NCI-H2171 treated with DMSO at 0.1 percent for 48 hours (cell line): ENCODE measurements around the gene CHRNG.

Source experiments
- DNase-seq: peaks from one replicate; lab custom pipeline; 2025; lab: John Stamatoyannopoulos, UW

The CHRNG gene, protein sequence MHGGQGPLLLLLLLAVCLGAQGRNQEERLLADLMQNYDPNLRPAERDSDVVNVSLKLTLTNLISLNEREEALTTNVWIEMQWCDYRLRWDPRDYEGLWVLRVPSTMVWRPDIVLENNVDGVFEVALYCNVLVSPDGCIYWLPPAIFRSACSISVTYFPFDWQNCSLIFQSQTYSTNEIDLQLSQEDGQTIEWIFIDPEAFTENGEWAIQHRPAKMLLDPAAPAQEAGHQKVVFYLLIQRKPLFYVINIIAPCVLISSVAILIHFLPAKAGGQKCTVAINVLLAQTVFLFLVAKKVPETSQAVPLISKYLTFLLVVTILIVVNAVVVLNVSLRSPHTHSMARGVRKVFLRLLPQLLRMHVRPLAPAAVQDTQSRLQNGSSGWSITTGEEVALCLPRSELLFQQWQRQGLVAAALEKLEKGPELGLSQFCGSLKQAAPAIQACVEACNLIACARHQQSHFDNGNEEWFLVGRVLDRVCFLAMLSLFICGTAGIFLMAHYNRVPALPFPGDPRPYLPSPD

DNA sequence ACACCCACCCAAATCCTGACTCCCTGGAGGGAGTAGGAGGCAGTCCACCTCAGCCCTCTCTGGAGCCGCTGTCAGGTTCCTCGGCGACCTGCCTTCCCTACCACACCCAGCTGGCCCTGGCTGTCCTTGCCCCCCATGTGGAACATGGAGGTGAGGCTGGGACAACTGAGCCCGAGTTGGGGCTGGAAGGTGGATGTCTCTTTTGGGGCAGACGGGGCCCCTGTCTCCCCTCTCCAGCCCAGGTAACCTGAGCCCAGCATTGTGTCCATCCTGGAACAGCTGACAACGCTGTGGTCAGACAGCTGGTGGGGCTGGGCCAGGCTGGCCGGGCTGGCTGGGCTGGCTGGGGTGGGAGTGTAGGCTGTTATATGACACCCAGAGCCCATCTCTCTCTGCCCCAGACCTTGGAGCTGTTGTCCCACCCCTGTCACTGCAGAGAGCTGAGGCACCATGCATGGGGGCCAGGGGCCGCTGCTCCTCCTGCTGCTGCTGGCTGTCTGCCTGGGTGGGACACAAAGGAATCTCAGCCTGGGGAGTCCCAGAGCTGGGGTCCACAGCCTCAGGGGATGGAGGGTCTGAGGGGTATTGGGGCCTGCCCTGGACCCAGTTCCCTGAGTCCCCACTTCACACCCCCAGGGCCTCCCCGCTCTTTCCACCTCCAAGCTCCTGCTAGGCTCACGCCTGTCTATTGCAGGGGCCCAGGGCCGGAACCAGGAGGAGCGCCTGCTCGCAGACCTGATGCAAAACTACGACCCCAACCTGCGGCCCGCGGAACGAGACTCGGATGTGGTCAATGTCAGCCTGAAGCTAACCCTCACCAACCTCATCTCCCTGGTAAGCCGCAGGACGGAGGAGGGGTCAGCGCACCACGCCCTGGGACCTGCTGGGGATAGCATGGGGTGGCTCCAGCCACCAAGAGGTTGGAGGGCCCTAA, at the start of gene CHRNG:
CHRNG (plus strand) TSS at position 395 of the 934 bp plus-strand sequence; CDS start at position 451, 56 bp downstream.
- DNase-seq, result no peak

DNA sequence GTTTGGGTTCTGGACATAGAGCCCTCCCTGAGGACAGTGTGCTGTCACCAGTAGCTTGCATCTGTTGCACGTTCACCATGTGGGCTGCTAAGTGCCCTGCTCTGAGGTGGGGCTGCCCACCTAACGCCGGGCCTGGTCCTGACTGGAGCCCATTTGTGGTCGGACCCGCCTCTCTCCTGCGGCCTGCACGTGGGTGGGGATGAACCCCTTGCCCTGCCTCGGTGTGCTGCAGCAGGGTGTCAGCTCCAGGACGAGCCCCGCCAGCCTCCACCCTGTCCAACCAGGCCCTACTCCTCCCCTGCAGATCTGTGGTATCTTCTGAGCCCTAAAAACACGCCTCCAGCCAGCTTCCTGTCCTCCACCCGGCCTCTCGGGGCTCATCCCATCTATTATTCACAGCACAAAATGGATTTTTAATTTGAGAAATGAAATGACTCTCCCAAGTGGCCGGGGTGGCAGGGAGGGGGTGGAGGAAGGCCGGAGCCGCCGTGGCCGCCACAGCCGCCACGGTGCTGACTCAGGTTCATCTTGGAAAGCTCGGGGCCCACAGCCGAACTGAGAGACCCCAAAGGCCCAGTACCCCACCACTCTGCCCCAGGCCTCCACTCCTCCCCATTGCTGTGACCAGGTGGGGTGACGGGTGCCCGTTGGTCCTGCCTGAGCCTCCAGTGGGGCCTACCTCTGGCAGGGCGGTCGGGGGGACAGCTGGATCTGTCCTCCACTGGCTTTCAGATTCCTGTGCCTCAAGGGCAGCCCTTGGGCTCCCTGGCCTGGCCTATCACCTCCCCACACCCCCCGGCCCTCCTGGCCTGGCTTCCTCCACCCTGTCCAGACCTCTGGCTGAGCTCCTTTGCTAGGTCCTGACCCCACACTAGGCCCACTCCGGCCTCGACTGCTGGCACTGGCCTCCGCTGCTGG, 49.0 kb upstream of the CHRNG start:
- DNase-seq, result no peak

DNA sequence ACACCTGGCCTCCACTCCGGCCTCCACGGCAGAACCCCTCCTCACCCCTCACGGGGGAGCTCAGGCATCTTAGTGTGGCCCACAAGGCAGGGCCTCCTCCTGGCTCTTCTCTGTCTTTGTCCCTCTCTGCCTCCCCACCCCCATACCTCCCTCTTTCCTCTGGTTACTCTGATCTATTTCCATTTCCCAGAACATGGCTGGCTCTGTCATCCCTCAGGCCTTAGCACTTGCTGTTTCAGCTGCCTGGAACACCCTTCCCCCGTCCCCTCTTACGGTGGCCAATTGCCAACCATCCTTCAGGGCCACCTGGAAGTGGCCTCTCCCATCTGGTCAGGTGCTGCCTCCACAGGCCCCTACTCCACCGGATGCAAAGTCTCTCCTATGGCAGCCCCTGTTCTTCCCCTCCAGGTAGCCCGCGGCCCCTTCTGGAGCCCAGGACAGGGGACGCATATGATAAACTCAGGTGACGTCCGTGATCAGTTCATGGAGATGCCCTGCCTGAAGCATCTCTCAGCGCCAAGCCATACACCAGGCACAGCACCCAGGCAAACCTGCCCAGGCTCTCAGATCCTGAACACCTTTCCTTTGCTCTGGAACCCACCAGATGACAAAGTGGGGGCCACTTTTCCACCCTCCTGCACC, 48.2 kb upstream of the CHRNG start:
- DNase-seq, result no peak

DNA sequence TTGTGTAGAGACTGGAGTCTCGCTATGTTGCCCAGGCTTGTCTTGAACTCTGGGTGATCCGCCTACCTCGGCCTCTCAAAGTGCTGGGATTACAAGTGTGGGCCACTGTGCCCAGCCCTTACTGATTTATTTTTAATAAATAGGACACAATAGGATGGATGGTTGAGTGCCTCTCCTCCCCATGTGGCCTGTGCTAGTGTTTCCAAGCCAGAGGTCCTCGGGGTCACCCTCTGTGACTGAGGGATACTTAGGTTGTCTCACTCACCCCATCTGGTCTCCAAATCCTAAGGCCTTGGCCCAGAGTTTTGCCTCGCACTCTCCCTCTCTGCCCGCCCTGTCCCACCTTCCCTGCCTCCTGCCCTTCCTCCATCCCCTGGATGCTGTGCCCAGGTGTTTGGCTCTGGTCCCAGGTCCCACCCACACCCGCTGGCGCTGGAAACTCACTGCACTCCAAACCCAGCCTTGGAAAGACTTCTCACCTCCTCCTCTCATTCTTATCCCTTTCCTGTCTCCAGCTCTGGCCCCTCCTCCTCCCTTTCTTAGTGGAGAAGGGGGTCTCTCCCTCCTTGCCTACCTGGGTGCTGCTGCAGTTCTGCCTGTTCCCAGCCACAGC, 47.1 kb upstream of the CHRNG start:
- DNase-seq, result peak; percentile 24

DNA sequence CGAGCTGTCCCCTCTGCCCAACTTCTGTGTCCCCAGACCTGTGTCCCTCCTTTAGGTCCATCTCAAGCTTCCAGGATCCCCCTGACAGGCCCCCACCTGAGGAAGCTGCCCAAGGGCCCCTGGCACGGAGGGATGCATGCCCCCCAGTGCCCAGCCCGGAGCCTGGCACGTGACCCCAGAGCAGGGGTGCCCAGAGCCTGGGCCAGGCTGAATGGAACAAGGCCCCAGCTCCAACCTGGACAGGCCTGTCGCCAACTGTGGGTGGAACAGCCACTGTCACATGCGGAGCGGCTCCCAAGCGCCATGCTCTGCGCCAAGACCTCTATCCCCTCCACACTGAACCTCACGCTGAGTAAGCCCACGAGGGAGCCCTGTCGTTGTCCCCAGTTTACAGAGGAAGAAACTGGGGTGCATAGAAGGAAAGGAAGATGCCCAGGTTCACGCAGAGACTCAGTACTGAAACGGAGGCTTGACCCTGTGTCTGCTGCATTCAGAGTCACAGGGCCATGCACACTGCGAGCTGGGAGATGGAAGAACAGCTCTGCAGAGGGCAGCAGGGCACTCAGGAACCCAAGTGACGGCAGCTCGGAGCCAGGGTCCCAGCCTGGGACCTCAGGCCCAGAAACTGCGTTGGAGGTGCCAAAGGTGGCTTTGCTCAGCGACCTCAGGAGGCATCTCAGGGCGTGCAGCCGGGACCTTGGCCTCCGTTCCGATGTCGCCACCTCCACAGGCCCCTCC, 46.4 kb upstream of the CHRNG start:
- DNase-seq, result no peak

DNA sequence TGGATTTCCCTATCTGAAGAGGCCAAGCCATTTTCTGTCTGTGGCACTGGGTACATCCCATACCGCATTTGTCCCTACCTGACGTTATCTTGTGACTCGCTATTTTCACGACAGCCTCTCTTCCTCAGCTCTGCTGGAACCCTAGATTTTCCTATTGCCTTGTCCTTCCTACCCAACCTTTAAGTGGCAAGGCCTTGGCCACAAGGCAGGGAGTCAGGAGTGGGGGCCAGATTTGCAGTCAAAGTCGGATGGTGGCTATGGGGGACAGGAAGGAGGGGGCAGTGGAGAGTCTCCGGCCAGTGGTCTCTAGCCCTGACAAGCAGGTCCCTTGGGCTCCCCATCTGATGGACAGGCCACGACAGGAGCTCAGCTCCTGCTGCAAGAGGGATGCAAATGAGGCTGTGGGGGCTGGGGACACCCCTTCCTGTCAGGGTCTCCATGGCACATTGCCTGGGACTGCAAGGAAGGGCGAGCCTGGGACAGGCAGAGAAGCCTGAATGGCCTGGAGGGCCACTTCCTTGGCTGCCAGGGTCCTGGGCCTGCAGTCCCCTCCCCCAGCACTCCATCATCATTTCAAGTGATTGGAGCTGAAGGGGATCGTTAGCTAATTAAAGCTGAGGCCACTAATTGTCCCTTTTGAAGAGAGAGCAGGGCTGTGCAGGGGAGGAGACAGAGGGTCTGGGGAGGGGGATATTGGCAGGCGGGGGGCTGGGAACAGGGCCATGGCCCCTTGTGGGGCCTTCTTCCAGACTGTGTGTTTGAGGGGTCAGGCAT, 45.6 kb upstream of the CHRNG start:
- no peak for DNase-seq

DNA sequence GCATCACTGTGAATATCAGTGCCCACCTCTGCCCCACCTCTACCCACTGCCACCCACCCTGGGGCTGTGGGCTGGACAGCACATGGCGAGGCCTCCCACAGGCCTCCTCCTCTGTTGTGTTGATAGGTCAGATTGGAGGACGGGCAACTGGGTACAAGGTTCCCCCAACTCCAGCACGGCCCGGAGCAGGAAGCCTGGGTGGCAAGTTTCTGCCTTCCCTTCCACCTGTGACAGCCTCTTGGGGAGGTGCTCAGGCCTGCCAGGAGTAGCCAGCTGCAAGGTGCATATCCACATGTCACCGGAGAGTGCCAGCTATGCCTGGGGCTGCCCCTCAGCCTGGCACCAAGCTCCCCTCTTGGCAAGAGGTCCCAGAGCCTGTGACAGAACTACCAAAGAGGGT, 45.0 kb upstream of the CHRNG start:
- DNase-seq, result no peak

DNA sequence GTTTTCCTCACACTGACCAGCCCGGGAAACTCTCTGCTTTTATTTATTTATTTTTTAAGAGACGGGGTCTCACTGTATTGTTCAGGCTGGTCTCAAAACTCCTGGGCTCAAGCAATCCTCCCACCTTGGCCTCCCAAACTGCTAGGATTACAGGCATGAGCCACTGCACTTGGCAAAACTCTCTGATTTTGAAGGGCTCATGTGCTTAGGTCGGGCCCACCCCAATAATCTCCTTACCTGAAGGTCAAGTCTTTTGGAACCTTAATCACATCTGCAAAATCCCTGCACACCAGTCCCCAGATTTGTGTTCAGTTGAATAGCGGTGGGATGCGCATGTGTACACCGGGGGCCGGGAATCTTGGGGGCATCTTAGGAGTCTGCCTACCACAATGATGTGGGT, 44.2 kb upstream of the CHRNG start:
- no peak for DNase-seq

DNA sequence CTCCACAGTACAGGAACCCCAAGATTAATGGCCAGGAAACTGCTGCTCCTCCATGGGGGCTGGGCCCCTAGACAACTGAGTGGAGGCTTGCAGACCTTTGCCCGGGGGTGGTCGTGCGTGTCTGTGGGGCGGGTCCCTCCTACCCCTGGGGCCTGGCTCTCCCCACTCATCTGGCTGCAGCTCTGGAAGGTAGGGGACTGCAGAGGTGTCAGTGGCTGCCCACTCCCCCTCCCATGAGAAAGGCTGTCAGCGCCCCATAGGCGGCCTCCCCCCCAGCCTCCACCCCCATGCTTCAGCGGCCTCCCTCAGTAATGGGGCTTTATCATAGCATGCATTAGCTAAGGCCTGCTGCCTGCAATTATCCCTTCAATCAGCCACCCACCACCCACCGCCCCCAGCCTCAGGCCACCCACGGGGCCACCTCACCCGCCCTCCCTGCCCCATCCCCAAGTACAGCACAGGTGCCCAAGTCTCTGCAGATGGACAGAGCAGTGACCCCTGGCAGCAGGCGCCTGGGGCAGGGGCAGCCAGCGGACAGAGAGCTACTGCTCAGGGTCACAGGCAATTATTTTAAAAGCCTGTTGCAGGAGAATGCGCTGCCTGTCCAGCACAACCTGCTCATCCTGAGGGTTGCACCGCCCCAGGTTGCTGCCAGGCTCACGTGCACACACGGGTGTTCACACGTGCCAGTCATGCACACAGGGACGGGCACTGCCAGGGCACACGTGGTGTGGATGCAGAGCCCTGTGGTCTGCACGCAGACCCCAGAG, 42.8 kb upstream of the CHRNG start:
- no peak for DNase-seq

DNA sequence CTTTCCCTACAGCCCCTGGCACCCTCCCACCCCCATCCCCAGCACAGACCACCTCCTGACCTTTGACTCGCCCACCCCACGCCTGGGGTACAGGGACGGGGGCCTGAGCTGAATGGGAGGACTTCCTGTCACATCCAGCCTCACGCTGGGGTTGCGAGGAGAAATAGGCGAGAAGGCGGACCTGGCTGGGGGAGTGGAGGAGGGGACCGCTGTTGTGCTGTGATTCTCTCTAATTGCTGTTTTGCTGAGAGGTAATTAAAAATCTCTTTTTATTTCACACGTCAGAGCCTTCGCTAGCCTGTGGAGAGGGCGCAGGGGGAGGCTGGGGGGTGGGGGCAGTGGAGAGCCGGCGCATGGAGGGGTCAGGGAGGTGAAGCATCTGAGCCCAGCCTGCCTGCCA, 42.1 kb upstream of the CHRNG start:
- no peak for DNase-seq

DNA sequence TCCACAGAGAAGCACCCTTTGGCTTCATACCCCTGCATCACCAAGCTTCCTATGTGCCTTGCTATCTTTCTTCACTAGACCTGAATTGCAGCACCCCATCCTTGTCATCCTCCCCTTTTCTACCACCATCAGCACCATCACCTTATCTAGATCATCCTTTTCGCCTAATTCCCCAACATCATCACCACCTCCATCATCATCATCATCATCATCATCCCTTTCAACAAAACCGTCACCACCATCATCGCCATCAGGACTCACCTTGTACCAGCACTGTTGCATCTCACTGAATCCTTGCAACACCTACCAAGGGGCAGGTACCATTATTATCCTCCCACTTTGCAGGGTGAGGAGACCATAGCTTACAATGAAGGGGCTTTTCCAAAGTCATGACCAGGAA, 41.0 kb upstream of the CHRNG start:
- no peak for DNase-seq

DNA sequence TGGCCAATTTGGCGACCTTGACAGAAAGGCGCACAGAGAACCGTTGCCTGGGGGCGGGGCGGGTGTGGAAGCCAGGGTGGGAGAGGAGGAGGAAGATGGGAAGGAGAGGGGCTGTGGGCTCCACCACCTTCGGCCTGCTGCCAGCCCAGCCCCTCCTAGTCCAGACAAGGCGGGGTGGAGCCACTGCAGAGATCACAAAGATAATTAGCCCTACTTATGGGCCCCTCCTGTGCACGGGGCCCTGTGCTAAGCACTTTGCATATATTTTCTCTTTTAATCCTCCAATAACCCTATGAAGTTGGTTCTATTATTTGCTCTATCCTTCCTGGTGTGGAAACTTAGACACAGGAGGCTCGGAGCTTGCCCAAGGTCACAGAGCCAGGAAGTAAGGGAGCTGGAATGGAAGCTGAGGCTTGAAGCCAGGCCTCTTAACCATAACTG, 38.1 kb upstream of the CHRNG start:
- no peak for DNase-seq

DNA sequence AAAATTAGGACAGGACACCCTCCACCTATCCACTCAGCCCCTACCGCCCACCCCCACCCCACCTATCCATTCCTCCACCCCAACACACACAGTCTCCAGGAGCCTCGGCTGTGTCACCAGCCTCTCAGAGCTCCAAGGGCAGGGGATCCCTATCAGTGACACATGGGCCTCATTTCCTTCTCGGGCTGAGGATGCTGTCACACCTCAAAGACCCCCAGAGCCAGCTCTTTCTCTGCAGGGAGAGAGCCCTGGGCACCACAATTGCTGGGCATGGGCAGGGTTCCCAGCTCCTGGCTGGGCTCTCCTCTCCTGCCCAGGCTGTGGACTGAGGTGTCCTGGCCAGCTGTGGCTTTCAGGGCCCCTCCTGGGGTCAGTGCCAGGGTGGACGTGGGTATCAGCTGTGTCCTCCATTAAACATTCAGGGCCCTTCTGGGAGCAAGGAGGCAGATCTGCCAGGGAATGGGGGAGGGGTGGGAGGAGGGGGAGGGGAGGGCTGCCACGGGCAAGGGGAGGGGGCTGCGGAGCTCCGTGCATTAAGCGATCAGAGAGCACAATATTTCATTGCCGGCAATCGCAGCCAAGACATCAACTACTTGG, 37.6 kb upstream of the CHRNG start:
- no peak for DNase-seq

DNA sequence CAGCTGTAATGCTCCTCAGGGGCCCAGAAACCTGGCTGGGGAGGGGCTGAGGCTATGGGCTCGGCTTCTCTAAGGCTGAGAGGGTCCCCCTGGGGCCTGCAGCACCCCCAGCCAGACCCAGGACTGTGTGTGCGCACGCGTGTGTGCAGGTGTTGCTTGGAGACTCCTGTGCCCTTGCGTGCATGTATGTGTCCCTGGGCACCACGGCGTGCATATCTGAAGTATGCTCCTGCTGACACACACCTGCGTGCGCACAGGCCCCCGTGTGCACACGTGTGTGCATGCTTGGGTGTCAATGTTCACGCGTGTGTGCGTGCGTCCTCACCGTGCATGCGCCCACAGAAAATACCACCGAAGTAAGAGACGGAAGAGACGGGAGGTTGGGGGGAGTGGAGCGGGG, 37.0 kb upstream of the CHRNG start:
- peak; percentile 20 for DNase-seq

DNA sequence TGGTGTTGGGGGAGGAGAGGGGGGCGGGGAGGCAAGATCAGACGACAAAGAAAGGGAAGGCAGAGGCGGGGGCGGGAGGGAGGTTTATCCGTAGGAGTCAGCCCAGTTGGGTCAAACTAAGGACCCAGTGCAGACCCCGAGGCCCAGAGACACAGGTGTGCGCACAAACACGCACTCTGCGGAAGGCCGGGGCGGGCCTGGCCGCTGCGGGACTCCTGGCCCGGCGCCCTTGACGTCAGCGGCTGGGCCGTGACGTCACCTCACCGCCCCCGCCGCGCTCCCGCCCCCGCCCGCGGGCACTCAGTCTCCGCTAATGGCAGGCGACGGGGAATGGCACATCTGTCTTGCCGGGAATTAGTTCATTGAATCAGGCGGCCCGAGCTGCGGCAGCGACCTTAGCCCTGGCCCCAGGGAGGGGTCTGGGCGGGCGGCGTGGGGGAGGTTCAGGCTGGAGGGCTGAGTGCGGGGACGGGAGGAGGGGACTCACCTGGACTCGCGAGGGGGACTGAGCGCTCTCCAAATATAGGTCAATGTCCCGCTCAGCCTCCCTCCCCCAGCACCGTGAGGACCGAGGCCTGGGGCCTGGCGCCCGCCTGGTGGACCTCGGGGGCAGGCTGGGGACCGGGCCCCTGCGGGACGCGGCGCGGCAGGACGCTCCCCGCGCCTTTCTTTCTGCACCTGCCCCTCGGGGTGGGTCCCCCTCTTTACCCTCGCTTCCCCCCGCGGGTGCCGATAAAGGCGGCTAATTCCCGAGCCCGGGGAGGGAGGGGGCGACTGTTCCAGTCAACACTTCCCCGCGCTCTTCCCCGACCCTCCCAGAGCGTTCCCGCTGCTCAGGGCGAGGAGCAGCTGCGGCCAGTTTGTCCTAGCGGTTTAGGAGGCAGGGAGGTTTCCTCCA, 36.3 kb upstream of the CHRNG start:
- no peak for DNase-seq

DNA sequence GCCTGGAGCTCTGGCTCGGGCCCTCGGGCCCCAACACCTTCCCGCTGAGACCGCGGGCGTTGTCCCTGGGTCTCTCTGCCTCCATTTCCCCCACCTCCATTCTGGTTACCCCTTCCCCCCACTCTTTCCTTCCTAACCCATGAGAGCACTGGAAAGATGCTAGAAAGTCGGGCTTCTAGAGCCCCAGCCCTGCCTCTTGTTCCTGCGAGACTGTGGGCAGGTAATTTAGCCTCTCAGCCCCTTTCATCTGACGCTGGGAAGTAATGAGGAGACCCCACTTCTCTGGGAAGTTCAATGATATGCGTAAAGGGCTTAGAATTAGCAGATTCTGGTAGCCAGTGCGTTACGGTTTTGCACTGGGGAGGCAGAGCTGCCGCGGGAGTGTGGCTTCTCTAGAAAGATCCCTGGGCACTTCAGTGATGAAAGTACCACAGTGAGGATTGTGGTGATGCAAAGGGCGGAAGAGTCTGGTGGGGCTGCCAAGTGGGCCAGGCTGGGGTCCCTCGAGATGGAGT, 35.6 kb upstream of the CHRNG start:
- DNase-seq, result no peak

DNA sequence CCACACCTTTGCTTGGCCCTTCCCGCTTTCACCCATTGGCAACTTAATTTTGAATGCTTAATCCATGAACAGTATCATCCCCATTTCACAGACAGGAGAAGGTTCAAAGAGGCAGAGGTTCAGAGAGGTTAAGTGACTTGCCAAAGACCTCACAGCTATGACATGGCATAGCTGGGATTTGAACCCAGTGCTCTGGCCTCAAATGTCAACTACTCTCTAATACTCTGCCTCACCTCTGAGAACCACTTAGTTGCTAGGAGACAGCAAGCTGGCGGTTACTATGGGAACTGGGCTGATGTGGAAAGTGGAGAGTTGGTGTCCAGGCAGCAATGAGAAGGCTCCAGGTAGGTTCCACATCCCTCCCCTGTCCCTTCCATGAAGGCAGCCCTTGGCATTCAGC, 35.1 kb upstream of the CHRNG start:
- no peak for DNase-seq
